ENCODE measurements around the gene PLIN5. TPM values are rescaled to one million over a fixed set of nuclear protein-coding genes. Genes with fewer than 3 reads are reported as not detected.

PLIN5 gene
- total RNA-seq, 2 donors from 2014 or later: 4.0 to 4.5 TPM

- peaks cover 23% of the 10 kb centered on the region for H3K36me3 ChIP-seq
- no peaks in the 10 kb centered on the region for H3K4me1 ChIP-seq (ENCODE audit: control insufficient read depth in 1 of 2, low read depth in 2 of 2)
- TF ChIP-seq CTCF (IDR thresholded peaks at IDR 0.05): no peak
- no peak for ATAC-seq (ENCODE audit: insufficient number of reproducible peaks, low FRiP score, low read depth)
- no peak for DNase-seq (ENCODE audit: low spot score)
- no peak overlapping the region for H3K4me3 ChIP-seq
- no peaks in the 10 kb centered on the region for H3K27me3 ChIP-seq (replicated peaks; ENCODE audit: insufficient read depth)
- H3K27ac ChIP-seq: no peak overlapping the region
- H3K9me3 ChIP-seq: no peaks in the 10 kb centered on the region
These were observed 35.2 kb downstream of the PLIN5 start for GRCh38 chr19:4499855-4500254.

GRCh38 chr19:4499318-4499717 lies 35.7 kb downstream of the PLIN5 start:
- no peaks in the 10 kb centered on the region for H3K27me3 ChIP-seq (replicated peaks; ENCODE audit: insufficient read depth)
- no peaks in the 10 kb centered on the region for H3K9me3 ChIP-seq
- H3K4me3 ChIP-seq: no peak overlapping the region
- ATAC-seq (ENCODE audit: insufficient number of reproducible peaks, low FRiP score, low read depth) (no peak), DNase-seq (ENCODE audit: low spot score) (no peak)
- no peak overlapping the region for H3K27ac ChIP-seq
- H3K4me1 ChIP-seq (ENCODE audit: control insufficient read depth in 1 of 2, low read depth in 2 of 2): no peaks in the 10 kb centered on the region
- TF ChIP-seq CTCF (IDR thresholded peaks at IDR 0.05): no peak
- H3K36me3 ChIP-seq: peaks cover 28% of the 10 kb centered on the region

GRCh38 chr19:4498694-4499093 lies 36.3 kb downstream of the PLIN5 start:
- no peak for DNase-seq (ENCODE audit: low spot score)
- Histone ChIP-seq H3K4me1 (ENCODE audit: control insufficient read depth in 1 of 2, low read depth in 2 of 2) (no peaks in the 10 kb centered on the region), H3K4me3 (no peak overlapping the region), H3K27ac (no peak overlapping the region), H3K27me3 (replicated peaks; ENCODE audit: insufficient read depth) (no peaks in the 10 kb centered on the region), H3K9me3 (no peaks in the 10 kb centered on the region), H3K36me3 (peaks cover 34% of the 10 kb centered on the region)
- no peak for ATAC-seq (ENCODE audit: insufficient number of reproducible peaks, low FRiP score, low read depth)
- no peak for TF ChIP-seq CTCF (IDR thresholded peaks at IDR 0.05)

GRCh38 chr19:4497770-4498389 lies 37.1 kb downstream of the PLIN5 start:
- no peak for ATAC-seq (ENCODE audit: insufficient number of reproducible peaks, low FRiP score, low read depth)
- Histone ChIP-seq H3K27me3 (replicated peaks; ENCODE audit: insufficient read depth) (no peaks in the 10 kb centered on the region), H3K9me3 (no peaks in the 10 kb centered on the region), H3K36me3 (peaks cover 38% of the 10 kb centered on the region), H3K27ac (no peak overlapping the region), H3K4me1 (ENCODE audit: control insufficient read depth in 1 of 2, low read depth in 2 of 2) (no peaks in the 10 kb centered on the region), H3K4me3 (no peak overlapping the region)
- DNase-seq (ENCODE audit: low spot score): no peak
- TF ChIP-seq CTCF (IDR thresholded peaks at IDR 0.05): no peak

GRCh38 chr19:4496304-4496703 lies 38.7 kb downstream of the PLIN5 start:
- Histone ChIP-seq H3K9me3 (no peaks in the 10 kb centered on the region), H3K4me3 (no peak overlapping the region), H3K36me3 (peaks cover 45% of the 10 kb centered on the region), H3K27me3 (replicated peaks; ENCODE audit: insufficient read depth) (no peaks in the 10 kb centered on the region), H3K4me1 (ENCODE audit: control insufficient read depth in 1 of 2, low read depth in 2 of 2) (no peaks in the 10 kb centered on the region), H3K27ac (no peak overlapping the region)
- no peak for TF ChIP-seq CTCF (IDR thresholded peaks at IDR 0.05)
- no peak for DNase-seq (ENCODE audit: low spot score)
- no peak for ATAC-seq (ENCODE audit: insufficient number of reproducible peaks, low FRiP score, low read depth)

Data from thoracic aorta (tissue), 2 donors.